GM12892 (cell line): ENCODE results near the gene EDN2.

Experiments used
- DNase-seq: peaks from one replicate; pipeline ENCODE4 v3.0.0; 2011; ENCODE audit not compliant: insufficient read length
- FAIRE-seq: peaks from 2 replicates; lab custom pipeline; 2011; peaks lifted over from hg19 to GRCh38; lab: Jason Lieb, UNC
- POLR2A ChIP-seq: IDR thresholded peaks from 2 replicates; pipeline ENCODE4 v1.6.1; 2011; ENCODE audit warnings: low read depth, low read length, control low read depth
- POLR2AphosphoS5 ChIP-seq: IDR thresholded peaks from 2 replicates; pipeline ENCODE4 v1.6.1; 2011; ENCODE audit warnings: low read depth, low read length, control low read depth
- TAF1 ChIP-seq: IDR thresholded peaks from 2 replicates; pipeline ENCODE4 v1.6.1; 2011; ENCODE audit warnings: low read depth, mild to moderate bottlenecking, control low read depth, low read length, borderline replicate concordance

EDN2 gene

DNA sequence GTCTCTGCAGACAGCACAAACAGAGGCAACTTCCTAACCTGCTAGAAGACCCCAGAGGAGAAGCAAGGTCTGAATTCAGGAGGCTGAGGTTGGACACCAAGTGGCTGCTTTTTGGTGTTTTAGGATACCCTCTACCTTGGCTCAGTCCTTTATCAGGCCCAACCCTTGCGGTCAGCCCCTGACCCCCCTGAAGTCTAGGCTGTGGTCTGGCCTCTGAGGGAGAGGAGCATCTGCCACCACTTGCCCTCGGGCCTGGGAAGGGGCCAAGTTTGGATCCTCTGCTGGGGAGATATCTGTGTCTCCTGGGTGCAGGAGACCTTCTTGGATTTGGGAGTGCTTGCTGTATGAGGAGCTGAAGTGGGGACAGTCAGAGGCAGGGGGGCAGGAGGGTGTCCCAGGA, 21.0 kb downstream of the EDN2 start:
- no peak for FAIRE-seq
- no peak for DNase-seq
- no peak for TF ChIP-seq POLR2A
- no peak for TF ChIP-seq TAF1
- TF ChIP-seq POLR2AphosphoS5: no peak

DNA sequence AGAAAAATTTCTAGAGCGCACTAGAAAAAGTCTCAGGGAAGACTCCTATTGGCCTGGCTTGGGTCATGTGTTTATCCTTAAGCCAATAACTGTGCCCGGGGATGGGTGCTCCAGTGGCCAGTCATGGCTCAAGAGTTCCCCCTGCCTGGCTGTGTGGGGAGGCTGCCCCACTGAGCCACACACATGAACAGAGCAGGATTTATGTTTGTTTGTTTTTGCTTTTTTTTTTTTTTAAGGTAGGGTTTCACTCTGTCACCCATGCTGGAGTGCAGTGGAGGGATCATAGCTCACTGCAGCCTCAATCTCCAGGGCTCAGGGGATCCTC, 21.8 kb downstream of the EDN2 start:
- TF ChIP-seq TAF1 (no peak), POLR2AphosphoS5 (no peak), POLR2A (no peak)
- no peak for FAIRE-seq
- no peak for DNase-seq

DNA sequence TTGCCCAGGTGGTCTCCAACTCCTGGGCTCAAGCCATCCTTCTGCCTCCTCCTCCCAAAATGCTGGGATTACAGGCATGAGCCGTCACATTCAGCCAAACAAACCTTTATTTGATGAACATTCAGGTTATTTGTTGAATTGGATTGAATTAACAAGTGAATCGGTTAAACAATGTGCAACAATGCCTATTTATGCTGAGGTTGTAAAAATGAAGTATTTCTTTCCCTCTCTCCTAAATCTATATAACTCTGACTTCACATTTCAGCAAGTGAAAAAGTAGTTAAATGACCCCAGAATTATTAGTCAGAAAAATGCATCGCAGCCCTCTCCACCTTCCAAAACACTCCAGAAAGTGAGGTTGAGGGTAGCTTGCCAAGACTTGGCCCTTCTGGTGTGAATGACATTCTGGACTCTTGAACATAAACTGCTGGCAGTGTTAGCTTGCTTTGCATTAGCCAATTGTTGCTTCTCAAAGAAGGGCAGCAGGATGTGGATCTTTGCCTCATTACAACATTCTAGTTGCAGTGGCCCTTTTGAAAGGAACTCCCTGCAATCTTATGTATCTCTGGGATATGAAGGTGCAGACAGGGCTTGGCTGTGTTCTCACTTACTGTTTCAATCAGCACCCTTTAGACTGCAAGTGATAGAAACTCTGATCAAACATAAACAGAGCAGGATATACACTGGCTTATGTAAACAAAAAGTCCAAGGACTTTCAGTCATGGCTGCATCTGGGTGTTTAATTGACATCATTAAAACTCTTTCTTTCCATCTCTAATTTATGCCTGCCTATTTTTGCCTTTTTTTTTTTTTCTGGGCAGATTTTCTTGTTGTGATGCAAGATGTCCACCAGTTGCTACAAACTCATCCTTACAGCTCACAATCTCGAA, 22.4 kb downstream of the EDN2 start:
- DNase-seq (no peak), FAIRE-seq (no peak)
- no peak for TF ChIP-seq POLR2AphosphoS5
- TF ChIP-seq POLR2A: no peak
- TF ChIP-seq TAF1: no peak

DNA sequence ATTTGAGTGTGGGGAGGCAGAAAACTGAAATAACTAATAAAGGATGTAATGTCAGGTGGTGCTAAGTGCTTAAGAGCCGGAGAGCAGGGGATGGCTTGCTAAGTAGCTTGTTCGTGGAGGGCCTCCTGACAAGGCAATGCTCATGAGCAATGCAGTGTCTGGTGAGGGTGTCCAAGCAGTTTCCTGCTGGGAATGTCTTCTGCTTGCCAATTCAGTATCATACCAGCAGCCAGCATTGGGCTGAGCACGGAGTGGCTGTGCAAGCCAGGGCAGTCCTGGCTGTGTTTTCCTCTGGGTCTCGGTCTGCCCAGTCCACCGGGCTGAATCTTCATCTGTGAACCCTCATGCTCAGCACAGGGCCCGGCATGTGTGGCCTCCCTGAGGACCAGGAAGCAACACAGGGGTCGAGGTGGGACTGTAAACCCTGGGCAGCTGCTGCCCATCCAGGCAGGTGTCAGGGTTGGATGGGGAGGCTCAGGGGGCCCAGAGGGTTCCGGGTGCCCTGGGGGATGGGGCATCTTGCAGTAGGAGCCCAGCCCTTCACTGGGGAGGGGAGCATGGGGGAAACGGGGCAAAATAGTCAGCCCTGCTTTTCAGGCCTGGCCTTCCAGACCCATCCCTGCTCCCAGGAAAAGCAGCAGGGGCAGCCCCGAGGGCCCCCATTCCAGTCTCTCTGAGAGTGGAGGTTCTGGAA, 27.5 kb downstream of the EDN2 start:
- no peak for TF ChIP-seq TAF1
- TF ChIP-seq POLR2A: no peak
- TF ChIP-seq POLR2AphosphoS5: no peak
- DNase-seq: no peak
- no peak for FAIRE-seq

DNA sequence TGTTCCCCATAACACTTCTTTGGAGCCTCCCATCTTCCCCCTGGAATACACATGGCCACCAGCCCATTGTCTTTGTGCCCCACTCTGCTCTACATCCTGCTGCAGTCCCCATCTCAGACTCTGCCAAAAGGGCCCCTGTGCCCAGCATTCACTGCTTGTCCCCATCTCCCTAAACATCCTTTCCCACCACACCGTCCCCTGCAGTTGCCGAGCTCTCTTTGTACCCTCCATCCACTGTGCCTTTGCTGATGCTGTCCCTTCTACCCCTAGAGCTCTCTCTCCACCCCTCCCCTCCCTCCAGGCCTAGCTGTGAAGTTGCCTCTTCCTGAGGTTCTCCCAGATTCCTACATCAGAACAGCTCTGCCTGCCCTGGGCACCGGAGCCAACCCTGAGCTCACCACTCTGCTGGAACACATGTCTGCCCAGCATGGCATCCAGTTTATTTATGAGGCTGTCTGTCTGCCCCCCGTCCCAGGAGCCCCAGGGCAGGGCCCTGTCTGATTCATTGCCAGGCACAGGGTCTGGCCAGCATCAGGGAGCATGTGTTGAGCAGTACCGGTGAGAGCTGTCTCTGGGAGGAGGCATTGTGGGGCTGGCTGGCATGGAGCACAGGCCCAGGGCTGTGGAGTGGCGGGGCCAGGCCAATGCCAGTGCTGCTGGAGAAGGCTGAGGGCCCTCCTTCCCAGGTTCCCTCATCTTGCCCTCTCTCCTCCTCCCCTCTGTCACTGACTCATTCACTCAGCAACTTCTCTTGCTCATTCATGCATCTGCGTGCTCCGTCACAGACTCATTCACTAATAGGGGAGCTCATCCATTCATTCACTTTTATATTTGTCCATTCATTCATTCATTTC, 28.8 kb downstream of the EDN2 start:
- TF ChIP-seq POLR2AphosphoS5: no peak
- TF ChIP-seq TAF1: no peak
- TF ChIP-seq POLR2A: no peak
- DNase-seq (no peak), FAIRE-seq (no peak)

DNA sequence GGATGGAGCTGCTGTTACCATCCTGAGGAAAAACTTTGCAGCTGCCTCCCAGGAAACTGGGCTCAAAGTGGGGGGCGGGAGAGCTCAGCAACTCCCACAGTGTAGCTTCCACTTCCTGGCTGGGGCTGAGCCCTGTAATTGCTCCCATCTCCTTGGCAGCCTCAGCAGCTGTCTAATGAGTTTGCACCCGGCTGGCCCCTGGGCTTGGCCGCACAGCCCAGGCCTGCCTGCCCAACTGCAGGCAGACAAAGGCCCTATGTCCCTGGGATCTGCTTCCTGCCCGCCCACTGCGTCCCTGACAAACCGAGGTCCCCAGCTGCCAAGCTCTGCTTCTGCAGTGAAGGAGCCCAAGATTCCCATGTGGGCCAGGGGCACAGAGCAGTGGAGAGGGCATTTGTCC, 30.1 kb downstream of the EDN2 start:
- DNase-seq (no peak), FAIRE-seq (no peak)
- TF ChIP-seq TAF1: no peak
- no peak for TF ChIP-seq POLR2AphosphoS5
- TF ChIP-seq POLR2A: no peak

DNA sequence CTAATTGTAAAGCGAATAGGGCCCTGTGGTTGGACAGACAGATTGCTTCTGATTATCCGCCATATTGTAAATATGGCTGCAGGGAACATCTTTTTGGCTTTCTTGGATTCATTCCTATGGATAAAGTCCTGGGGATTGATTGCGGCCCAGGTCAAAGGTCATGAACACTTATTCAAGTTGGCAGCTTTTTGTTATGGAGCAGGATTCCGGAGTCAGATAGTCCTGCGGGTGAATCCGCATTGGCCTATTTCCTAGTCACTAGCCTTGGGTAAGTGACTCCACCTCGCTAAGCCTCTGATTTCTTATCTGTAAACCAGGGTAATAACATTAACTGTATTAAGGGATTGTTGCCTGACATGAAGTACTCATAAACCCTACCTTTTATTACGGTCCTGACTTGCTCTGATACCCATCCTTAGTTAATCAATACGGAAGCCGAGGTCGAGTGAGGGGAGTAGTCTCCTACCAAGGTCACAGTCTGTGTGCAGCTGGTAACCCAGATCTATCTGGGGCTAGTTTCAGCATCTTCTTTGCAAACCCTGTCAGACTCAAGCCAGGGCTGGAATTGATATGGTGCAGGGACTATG, 31.7 kb downstream of the EDN2 start:
- no peak for TF ChIP-seq POLR2A
- TF ChIP-seq POLR2AphosphoS5: no peak
- TF ChIP-seq TAF1: no peak
- no peak for FAIRE-seq

DNA sequence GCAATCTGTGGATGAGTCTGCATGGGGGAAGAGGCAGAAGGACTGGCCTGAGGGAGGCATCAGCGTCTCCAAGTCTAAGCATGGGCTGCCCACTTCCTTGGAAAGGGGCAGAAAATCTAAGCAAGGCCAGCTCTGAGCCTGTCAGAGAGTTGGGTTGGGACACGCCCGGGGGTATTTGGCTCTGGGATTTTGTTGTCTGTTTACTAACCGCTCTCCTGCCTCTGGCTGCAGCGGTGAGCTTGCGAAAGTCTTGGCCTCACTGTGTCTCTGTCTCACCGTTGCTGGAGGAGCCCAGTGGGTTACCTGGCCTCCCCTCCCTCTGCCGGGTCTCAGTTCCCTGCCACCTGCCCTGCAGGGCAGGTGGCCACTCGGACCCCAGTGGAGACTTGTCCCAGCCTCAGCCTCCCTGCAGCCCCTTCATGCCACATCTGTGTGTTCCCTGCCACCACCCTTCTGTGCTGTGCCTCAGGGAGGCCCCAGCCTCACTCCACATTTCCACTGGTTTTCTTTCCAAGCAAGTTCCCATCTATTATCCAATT, 33.7 kb downstream of the EDN2 start:
- TF ChIP-seq POLR2AphosphoS5 (no peak), POLR2A (no peak), TAF1 (no peak)
- FAIRE-seq (no peak), DNase-seq (no peak)

More for the DNA sequence above, 31.7 kb downstream of the EDN2 start:
- no peak for DNase-seq

DNA sequence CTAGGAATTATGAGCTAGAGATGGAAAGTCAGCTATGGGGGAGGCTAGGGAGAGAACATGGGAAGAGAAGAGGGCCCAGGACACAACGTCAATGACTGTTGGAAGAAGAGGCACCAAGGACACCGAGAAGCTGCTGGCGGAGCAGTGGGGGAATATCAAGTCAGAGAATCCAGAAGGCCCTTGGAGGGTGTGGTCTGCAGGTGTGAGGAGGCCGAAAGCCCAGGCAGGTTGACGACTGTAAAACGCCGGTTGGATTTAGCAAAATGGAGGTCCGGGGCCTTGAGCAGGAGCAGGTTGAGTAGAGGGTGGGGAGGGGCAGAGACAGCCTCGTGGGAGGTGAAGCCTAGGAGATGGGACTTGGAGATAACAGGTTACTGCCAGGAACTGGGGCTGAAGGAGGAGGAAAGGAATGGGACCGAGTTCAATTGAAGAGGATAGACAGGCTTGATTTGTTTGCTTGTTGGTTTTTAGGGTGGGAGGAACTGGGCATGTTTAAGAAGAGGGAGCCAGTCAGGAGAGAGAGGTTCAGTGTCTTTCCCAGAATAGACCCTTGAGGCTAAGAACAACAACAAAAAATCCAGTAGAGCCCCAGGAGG, 35.1 kb downstream of the EDN2 start:
- DNase-seq: no peak
- no peak for TF ChIP-seq POLR2AphosphoS5
- TF ChIP-seq TAF1: no peak
- TF ChIP-seq POLR2A: no peak
- no peak for FAIRE-seq

DNA sequence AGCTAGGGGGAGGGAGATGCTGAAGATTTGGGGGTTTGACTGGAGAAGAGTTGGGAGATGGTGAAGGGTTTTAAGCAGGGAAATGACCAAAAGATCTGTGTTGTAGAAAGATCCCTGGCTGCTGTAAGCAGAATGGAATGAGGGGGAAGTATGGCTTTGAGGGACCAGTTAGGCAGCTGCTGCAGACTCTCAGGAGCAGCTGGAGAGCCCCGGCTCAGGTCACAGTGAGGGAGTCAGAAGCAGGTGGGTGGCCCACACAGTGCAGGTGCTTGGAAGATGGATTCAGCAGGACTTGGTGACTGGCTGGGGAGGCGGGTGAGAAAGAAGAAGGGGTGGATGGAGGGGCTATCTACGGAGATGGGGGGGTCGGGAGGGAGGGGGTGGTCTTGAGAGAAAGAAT, 35.7 kb downstream of the EDN2 start:
- no peak for TF ChIP-seq TAF1
- TF ChIP-seq POLR2AphosphoS5: no peak
- no peak for TF ChIP-seq POLR2A
- FAIRE-seq (no peak), DNase-seq (no peak)

DNA sequence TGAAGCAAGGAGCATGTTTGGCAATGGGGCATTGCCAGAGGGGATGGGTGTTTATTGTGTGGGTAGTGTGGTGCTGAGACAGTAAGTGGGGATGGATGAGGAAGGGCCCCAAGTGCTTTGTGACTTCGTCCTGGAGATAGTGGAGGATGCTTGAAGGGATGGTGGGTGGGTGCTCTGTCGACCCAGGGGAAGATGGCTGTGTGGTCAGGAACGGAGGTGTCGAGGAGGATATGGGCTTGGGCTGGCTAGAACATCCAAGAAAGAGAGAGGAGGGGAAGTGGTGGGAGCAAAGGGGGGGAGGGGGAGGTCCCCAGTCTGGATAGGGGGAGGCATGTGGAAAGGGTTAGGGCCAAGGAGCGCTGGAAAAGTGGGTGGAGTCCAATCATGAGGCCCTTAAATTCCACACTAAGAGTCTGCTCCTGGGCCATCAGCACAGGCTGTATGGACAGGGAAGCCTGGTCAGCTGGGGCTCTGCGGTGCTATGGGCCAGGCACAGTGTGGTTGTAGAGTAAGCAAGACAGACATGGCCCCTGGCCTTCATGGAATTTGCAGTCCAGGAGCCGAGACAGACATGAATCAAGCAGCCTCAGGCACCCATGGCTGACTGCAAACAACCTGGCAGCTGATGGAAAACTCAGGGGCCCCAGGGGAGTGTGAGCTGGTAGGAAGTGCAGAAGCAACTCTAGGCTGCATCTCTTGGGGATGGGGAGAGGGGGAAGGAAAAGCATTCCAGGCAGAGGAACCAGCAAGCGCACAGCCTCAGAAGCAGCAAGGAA, 36.3 kb downstream of the EDN2 start:
- no peak for TF ChIP-seq POLR2AphosphoS5
- no peak for TF ChIP-seq TAF1
- TF ChIP-seq POLR2A: no peak
- DNase-seq (no peak), FAIRE-seq (no peak)
